Measurements from ENCODE around the gene RTCA.
"Not testable (repeated sequence)": the region's sequence is repeated elsewhere in the genome, so short reads cannot be mapped to it uniquely, and the experiment has no call there.

RTCA gene

DNA sequence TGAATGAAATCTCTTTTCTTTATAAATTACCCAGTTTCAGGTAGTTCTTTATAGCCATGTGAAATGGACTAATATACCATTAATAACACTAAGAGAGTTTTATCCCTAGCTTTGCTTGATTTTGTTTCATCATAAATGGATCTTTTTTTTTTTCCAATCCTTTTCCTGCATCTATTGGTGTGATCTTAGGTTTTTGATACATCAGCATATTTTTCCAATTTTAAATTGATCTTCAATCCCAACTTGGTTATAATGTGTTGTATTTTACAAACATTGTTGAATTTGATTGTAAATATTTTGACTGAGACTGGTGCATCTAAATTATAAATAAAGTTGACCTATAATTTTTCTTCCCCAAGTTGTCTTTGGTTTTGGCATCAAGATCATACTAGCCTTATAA lies 4.3 kb upstream of the RTCA start:
- DNase-seq (ENCODE audit: low read depth in 3 of 3): no peak

DNA sequence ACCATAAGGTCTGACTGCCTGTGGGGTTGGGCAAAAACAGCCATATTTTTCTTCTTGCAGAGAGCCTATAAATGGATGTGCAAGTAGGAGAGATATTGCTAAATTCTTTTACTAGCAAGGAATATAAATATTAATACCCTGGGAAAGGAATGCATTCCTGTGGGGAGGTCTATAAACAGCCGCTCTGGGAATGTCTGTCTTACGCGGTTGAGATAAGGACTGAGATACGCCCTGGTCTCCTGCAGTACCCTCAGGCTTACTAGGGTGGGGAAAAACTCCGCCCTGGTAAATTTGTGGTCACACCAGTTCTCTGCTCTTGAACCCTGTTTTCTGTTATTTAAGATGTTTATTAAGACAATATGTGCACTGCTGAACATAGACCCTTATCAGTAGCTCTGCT lies 1.9 kb upstream of the RTCA start:
- not testable (repeated sequence) for DNase-seq (ENCODE audit: low read depth in 3 of 3)

DNA sequence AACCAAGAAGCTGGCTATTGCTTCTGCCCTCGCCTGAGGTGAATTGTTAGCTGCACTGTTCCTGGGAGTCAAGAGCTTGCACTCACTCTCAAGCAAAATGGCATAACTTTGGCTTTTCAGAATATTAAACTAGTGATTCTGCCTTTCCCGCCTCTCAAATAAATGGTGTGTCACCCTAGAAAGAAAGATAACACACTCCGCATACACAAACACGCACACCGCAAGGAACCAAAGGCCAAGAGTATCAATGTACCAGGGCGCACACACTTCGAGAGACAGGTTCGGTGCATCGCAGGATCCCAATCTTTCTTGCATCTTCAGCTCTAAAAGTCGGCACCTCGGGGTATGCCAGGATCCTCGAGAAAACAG lies 470 bp upstream of the RTCA start:
- DNase-seq (ENCODE audit: low read depth in 3 of 3): no peak

DNA sequence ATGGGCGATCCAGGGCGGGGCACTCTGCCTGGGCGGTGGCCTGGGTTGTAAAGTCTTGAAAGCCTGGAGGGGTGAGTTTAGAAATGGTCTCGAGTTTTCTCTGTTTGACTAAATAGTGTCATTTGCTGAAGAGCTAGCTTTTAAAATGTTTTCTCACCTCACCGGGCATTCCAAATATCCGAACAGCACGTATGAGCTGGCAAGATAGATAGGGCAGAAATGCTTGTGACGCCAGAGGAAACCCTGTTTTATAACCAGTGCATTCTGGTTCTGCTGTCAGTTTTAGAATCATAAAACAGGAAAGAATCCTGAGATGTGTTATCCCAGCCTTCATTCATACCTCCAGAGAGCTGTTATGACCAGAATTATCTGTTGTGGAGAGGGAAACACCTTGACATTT lies 725 bp downstream of the RTCA start:
- no peak for DNase-seq (ENCODE audit: low read depth in 3 of 3)

DNA sequence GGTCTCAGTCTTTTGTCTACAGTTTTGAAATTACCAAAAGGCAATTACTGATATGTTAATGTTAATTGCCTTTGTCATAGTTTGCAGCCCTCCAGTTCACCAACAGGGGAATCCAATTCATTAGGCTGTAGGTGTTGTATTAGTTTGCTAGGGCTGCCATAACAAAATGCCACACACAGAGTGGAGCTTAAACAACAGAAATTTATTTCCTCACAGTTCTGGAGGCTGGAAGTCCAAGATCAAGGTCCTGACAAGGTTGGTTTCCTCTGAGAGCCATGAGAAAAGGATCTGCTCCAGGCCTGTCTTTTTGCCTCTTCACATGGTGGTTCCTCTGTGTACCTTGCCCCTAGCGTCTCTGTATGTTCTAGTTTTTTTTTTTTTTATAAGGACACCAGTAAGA lies 1.3 kb downstream of the RTCA start:
- DNase-seq (ENCODE audit: low read depth in 3 of 3): no peak

DNA sequence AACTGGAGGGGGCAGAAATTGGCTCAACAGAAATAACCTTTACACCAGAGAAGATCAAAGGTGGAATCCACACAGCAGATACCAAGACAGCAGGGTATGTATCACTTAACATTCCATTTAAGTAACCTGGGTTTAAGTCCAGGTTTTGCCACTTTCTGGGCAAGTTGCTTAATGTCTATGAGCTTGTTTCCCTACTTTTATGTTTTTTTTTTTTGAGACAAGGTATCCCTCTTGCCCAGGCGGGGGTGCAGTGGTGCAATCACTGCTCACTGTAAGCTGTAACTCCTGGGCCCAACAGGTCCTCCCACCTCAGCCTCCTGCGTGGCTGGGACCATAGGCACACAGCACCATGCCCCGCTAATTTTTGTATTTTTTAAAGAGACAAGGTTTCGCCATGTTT lies 2.2 kb downstream of the RTCA start:
- DNase-seq (ENCODE audit: low read depth in 3 of 3): no peak

DNA sequence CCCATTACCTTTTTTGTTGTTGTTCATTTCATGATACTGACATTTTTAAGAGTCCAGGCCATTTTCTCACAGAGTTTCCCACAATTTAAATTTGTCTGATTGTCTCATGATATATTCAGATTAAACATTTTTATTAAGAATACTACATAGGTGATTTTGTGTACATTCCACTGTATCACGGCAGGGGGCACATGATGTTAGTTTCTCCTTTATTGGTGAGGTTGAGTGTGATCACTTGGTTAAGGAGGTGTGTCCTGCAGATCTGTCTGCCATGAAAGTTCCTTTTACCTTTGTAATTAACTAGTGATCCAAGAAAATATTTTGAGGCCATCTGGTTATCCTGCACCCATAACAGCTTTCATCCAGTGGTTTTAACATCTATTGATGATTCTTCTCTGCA lies 11.8 kb downstream of the RTCA start:
- no peak for DNase-seq (ENCODE audit: low read depth in 3 of 3)

DNA sequence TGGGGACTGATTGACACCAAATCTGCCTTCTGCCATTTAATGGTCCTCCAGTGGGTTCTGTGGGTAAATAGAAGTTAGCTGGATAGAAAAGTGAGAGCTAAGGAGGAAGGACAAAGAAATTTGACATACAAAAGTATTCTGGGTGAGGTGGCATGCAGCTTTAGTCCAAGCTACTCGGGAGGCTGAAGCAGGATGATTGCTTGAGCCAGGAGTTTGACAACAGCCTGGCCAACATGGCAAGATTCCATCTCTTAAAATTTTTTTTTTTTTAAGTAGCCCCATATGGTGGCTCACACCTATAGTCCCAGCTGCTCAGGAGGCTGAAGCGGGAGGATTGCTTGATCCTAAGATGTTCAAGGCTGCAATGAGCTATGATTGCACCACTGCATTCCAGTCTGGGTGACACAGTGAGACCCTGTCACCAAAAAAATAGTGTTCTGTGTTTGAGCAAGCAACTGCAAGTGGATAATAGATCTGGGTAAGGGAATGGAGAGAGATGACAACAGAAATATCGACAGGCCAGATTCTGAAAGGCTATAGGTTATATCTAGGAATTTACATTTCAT lies 13.4 kb downstream of the RTCA start:
- no peak for DNase-seq (ENCODE audit: low read depth in 3 of 3)

DNA sequence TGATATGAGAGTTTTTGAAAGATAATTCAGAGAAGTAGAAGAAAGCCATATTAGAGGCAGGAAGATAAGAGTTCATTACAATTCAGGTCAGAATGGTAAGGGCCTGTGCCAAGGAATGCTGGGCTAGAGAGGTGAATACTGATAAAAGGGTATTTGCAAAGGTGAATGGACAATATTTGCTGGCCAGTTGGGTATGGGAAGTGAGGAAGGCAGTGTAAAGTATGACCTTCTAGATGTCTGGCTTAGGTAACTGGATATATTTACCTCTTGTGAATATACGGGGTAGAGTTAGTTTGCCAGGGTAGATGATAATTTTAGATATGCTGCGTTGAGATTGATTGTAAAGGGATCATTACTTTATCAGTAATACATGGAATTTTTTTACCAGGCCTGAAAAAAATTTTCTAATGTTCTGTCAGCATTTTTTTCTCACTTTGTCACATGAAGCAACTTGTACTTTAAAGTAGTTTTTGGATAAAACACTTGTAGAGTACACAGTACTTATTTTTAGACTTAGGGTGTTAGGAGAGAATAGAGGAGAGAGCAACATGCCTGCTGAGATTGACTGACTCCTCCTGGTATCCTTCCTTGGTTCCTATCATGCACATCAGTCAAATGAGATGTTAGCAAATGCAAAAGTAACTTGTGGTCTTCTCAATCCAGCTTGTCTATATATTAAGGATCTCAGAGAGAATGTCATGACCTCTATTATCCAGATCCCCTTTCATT lies 14.1 kb downstream of the RTCA start:
- no peak for DNase-seq (ENCODE audit: low read depth in 3 of 3)

DNA sequence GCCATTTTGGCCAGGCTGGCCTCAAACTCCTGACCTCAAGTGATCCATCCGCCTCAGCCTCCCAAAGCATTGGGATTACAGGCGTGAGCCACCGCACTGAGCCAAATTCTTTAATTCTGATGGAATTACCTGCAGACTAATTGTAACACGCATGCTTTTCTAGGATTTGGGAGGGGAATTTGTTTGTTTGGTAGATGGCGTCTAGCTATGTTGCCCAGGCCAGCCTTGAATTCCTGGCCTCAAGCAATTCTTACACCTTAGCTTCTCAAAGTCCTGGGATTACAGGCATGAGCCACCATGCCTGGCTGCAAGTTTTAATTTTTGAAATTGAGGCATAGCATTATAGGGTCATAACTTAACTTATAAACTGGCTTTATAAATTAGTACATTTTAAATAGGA lies 18.6 kb downstream of the RTCA start:
- no peak for DNase-seq (ENCODE audit: low read depth in 3 of 3)

DNA sequence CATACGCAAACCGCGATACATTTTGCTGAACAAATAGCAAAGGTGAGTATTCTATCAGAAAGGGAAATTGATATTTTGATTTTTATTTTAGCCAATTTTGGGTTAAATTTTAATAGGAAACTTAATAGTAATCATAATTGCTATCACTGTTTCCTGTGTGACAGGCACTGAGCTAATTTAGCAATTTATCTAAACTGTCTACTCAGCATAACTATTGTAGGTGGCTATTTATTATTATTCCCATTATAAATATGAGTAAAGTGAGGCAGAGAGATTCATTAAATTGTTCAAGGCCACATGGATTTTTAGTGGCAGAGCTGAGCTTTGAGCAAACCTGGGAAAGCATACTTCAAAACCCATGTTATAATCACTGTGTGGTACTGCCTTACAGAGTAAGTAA lies 21.1 kb downstream of the RTCA start:
- no peak for DNase-seq (ENCODE audit: low read depth in 3 of 3)

DNA sequence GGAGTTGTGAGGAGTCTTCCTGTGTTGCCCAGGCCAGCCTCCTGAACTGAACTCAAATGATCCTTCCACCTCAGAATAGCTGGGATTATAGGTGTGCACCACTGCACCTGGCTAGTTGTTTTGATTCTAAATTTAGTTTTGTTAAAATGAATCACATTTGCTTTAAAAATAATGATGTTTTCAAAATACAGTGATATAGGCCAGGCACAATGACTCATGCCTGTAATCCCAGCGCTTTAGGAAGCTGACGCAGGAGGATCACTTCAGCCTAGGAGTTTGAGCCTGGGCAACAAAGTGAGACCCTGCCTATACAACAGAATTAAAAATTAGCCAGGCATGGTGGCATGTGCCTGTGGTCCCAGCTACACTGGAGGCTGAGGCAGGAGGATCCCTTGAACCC lies 24.3 kb downstream of the RTCA start:
- DNase-seq (ENCODE audit: low read depth in 3 of 3): no peak

DNA sequence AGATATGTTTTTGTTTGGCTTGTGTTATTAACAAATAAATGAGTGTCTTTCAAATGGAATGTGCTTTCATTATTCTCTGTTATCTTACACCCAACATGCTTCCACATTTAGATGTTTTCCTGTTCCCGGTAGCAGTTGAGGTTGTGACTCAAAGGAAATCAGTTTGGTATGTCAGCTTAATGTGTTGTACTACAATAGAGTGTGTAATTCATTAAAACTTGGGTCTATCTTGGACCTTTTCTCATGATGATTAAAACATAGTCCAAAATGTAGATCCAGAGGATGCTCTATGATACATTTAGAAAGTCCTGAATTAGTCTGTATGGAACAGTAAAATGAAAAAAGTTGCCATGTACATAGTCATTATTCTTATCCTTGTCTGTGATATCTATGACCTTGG lies 26.7 kb downstream of the RTCA start:
- no peak for DNase-seq (ENCODE audit: low read depth in 3 of 3)

DNA sequence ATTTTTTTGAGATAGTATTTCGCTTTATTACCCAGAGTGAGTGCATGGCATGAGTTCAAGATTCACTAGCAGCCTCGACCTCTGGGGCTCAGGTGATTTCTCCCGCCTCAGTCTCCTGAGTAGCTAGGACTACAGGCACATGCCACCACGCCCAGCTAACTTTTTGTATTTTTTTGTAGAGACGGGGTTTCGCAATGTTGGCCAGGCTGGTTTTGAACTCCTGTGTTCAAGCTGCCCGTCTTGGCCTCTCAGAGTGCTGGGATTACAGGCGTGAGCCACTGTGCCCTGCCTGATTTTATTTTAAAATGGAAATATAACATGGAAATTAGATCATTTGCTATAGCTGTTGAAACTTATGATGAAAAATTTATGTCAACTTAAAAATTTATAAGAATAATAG lies 30.1 kb downstream of the RTCA start:
- no peak for DNase-seq (ENCODE audit: low read depth in 3 of 3)

DNA sequence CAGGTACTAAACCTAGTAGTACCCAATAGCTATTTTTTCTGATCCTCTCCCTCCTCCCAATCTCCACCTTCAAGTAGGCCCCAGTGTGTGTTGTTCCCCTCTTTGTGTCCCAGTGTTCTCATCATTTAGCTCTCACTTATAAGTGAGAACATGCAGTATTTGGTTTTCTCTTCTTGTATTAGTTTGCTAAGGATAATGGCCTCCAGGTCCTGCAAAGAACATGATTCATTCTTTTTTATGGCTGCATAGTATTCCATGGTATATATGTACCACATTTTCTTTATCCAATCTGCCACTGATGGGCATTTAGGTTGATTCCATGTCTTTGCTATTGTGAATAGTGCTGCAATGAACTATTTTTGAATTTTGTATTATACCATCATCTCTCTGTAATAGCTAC lies 31.0 kb downstream of the RTCA start:
- DNase-seq (ENCODE audit: low read depth in 3 of 3): not testable (repeated sequence)

DNA sequence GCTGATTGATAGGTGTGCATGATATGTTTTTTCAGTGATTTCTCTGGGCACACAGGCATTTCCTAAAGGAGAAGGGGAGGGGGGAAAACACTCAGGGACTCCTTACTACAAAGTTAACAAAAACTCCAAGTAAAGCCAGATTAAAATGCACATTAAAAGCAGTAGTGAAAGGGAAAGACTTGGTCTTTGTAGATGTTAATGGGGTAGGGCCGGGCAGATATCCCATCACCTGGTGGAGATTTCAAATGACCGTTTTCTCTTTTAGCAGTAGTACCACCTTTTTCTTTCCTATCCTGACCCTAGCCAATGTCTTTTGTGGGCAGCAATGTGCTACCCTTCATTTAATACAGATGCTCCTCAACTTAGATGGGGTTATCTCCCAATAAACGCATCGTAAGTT lies 32.5 kb downstream of the RTCA start:
- no peak for DNase-seq (ENCODE audit: low read depth in 3 of 3)

DNA sequence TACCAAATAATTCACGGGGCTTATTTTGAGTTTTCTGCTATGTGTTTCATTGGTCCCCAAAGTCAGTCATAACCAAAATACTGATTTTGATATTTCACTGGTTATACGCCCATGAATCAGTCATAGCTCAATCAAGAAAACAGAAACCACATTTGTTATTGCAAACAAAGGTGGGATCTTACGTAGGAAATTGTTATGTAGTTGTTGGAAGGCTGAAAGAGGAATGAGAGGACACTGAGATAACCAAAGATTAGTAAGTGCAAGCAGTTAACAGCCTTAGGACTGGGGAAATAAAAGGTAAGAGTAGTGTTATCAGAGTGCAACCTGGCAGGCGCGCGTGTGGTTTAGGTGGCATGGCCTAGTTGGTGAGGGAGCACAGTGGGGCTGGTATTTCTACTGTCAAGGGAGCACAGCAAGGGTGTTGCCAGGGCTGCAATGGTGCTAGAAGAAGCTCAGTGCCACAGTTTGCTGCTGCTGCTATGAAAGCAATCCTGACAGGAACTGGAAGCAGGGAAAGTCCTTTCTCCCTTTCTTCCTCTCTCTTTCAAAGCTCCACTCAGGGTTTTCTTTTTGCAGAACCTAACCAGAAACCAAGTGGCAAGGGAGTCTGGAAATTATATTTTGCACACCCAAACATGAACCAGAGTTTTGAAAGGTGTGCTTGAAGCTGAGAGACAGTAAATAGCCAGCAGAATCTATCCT lies 33.7 kb downstream of the RTCA start:
- DNase-seq (ENCODE audit: low read depth in 3 of 3): no peak

DNA sequence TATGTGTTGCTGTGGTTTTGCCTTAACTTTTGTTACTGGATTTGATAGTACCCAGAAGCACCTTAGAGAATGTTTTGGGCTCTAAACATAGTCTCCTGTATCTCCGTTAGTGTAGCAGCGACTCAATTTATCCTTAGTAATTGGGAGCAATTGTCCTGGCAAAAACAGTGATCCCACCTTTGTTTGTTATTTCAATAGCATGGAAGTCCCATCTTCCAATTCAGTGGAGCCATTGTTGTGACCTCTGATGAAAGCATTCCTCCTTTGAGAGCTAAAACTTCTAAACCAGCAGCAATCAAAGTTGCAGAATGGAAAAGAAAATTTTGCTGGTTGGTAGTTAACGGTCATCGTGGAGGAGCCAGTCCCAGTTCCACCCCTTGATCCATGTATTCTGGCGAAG lies 34.7 kb downstream of the RTCA start:
- DNase-seq (ENCODE audit: low read depth in 3 of 3): no peak

DNA sequence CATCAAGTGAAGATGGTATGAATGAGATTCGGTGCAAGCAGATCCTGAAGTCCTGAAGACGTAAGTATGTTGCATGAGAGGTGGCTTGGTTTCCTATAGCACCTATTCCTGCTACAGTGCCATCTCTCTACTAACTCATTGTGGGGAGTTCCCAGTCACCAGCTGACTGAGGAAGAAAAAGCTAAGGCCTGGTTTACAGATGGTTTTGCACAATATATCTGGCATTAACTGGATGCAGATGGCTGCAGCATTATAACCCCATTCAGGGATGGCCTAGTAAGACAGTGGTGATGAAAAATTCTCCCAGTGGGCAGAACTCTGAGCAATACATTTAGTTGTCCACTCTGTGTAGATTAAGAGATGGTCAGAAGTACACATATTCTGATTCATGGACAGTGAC lies 36.7 kb downstream of the RTCA start:
- DNase-seq (ENCODE audit: low read depth in 3 of 3): no peak

DNA sequence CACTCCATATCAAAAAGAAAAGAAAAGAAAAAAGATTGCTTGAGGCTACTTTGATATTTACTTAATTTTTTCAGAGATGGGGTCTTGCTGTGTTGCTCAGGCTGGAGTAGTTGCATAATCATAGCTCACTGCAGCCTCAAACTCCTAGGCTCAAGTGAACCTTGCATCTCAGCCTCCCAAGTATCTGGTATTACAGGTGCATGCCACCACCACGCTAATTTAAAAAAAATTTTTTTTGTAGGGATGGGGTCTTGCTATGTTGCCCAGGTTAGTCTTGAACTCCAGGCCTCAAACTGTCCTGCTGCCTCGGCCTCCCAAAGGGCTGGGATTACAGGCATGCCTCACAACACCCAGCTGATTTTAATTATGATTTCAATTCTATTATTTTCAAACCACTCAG lies 38.2 kb downstream of the RTCA start:
- no peak for DNase-seq (ENCODE audit: low read depth in 3 of 3)

DNA sequence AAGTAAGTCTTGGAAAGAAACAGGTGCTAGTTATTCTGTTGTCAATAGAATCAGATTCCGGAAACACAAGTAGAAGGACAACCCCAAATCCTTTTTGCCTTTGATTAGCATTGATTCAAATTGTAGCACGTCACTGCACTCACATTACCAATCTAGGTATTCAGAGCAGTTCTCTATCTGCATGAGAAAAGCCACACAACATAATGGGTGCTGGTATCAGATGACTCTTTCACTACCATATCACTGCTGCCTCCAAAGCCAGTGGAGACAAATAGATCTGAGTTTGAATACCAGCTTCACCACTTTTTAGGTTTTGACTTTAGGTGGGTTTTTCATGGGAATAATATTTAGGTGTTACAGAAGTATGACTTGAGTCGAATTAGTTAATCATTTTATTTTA lies 38.9 kb downstream of the RTCA start:
- no peak for DNase-seq (ENCODE audit: low read depth in 3 of 3)

DNA sequence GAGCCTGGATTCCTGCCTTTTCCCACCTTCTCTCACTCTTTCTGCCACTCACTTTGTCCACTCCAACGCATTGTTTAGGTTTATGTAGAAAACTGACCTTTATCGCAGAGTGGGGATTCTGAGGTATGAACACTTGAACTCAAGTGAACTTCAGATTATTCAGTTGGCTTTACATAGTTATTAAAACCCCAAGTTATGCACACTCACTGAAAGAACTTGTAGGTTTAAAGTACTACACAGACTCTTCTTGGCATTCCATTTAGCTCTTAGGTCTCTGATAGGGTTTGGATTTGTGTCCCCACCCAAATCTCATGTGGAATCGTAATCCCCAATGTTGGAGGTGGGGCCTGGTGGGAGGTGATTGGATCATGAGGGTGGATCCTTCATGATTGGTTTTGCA lies 39.9 kb downstream of the RTCA start:
- DNase-seq (ENCODE audit: low read depth in 3 of 3): no peak

DNA sequence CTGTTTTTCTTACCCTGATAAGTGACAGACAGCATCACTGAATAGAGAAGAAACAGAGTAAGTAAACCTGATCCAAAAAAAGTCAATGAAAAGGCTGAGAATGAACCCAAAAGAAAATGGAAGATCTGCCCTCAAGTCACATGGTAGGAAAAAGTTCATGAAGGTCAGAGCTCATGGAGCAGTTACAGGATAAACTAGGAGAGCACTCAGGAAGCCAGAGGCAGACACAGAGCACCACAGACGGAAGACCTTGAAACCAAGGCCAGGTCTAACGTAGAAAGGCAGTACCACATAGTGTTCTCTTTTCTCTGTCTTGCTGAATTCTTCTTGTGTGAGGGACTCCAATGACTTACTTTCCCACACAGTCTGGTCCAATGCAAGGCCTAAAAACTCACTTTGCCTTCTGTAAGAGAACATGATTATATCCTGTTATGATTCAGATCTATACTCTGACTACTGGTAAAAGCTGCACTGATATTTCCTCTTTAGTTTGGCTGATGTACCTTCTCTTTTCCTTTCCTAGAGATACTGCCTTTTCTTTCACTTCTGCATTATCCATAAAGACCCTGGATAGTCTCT lies 40.8 kb downstream of the RTCA start:
- no peak for DNase-seq (ENCODE audit: low read depth in 3 of 3)

Data from stimulated activated CD4-positive, alpha-beta T cell treated with anti-CD3 and anti-CD28 coated beads, TNF-alpha, amount 100 ng/mL, for 4 hours (primary cell).